H1 (cell line): ENCODE data around the gene ZRANB3. TPM values are rescaled to one million over a fixed set of nuclear protein-coding genes. Genes with fewer than 3 reads are reported as not detected.
A peak's percentile ranks its signal among the peaks of the same experiment; 100 is the strongest.
"Not testable (repeated sequence)": the region's sequence is repeated elsewhere in the genome, so short reads cannot be mapped to it uniquely, and the experiment has no call there.

Source experiments
- CTCF ChIA-PET: fragments of 300-600 bp; sonication (Branson Sonifier 250); formaldehyde crosslinking; loops from one replicate; lab custom pipeline; 2021; ENCODE audit not compliant: partially characterized antibody; lab: Charles Lee
- POLR2A ChIA-PET: fragments of 300-600 bp; sonication (Branson Sonifier 250); formaldehyde crosslinking; loops from one replicate; lab custom pipeline; 2021; ENCODE audit warnings: inconsistent platforms; ENCODE audit not compliant: partially characterized antibody; lab: Charles Lee
- DNase-seq, 2 experiments: peaks; one replicate each; pipeline versions ENCODE4 v3.0.0 to v3.0.0-alpha.2; 2010 to 2022; ENCODE audit warnings: low spot score in 2 of 2, low read depth in 1 of 2, mixed read lengths in 1 of 2
- FAIRE-seq: peaks from 2 replicates; lab custom pipeline; 2011; peaks lifted over from hg19 to GRCh38; lab: Jason Lieb, UNC
- H2AFZ ChIP-seq: 2 replicates; pipeline ENCODE4 v1.8.1; 2012; ENCODE audit warnings: low read length, inconsistent platforms
- H2AK5ac ChIP-seq: 2 replicates; pipeline ENCODE4 v1.6.1; 2013; ENCODE audit warnings: low read depth, low read length
- H2BK120ac ChIP-seq: replicated peaks from 2 replicates; pipeline ENCODE3; 2013; ENCODE audit warnings: low read depth, low read length, inconsistent platforms
- H2BK12ac ChIP-seq: 2 replicates; pipeline ENCODE4 v1.6.1; 2013; ENCODE audit warnings: low read depth, low read length
- H2BK15ac ChIP-seq: 2 replicates; pipeline ENCODE4 v1.6.1; 2013; ENCODE audit warnings: low read length
- H2BK20ac ChIP-seq: 2 replicates; pipeline ENCODE4 v1.6.1; 2013; ENCODE audit warnings: low read length
- H2BK5ac ChIP-seq: 2 replicates; pipeline ENCODE4 v1.6.1; 2013; ENCODE audit warnings: low read depth, low read length
- H3K14ac ChIP-seq: 2 replicates; pipeline ENCODE4 v1.6.1; 2013; ENCODE audit warnings: inconsistent platforms; ENCODE audit not compliant: insufficient read length
- H3K18ac ChIP-seq: 2 replicates; pipeline ENCODE4 v1.6.1; 2013; ENCODE audit warnings: low read length; ENCODE audit errors: extremely low read depth
- H3K23ac ChIP-seq: 2 replicates; pipeline ENCODE4 v1.6.1; 2013; ENCODE audit warnings: inconsistent platforms; ENCODE audit not compliant: insufficient read length
- H3K23me2 ChIP-seq: 2 replicates; pipeline ENCODE4 v1.6.1; 2013; ENCODE audit warnings: low read depth, low read length
- H3K27ac ChIP-seq: 2 replicates; pipeline ENCODE4 v1.6.1; 2011; ENCODE audit warnings: low read depth, low read length, inconsistent platforms
- H3K27me3 ChIP-seq, 4 experiments: replicated peaks in 1 of 4; 1 replicate in 1 of 4; 2 replicates in 3 of 4; pipeline versions ENCODE4 v1.6.1 to v1.8.1; 2011 to 2013; ENCODE audit warnings: low read length in 3 of 4, mild to moderate bottlenecking in 3 of 4, inconsistent platforms in 2 of 4, mixed read lengths in 2 of 4, moderate library complexity in 1 of 4; ENCODE audit not compliant: control insufficient read depth in 3 of 4, insufficient read depth in 3 of 4; ENCODE audit errors: extremely low read depth in 1 of 4
- H3K36me3 ChIP-seq, 4 experiments: 2 replicates each; pipeline versions ENCODE4 v1.6.1 to v1.8.1; 2011 to 2013; ENCODE audit warnings: mild to moderate bottlenecking in 4 of 4, low read length in 3 of 4, moderate library complexity in 2 of 4, control low read depth in 1 of 4, inconsistent platforms in 1 of 4; ENCODE audit not compliant: insufficient read depth in 4 of 4, control insufficient read depth in 2 of 4
- H3K4ac ChIP-seq: replicated peaks from 2 replicates; pipeline ENCODE3; 2013; ENCODE audit warnings: low read length, low read depth, mixed read lengths, inconsistent platforms; ENCODE audit not compliant: insufficient read length
- H3K4me1 ChIP-seq, 4 experiments: replicated peaks in 1 of 4; 1 replicate in 1 of 4; 2 replicates in 3 of 4; pipeline versions ENCODE4 v1.6.1 to v1.8.1; 2011 to 2013; ENCODE audit warnings: low read length in 3 of 4, inconsistent platforms in 2 of 4, mixed read lengths in 1 of 4; ENCODE audit not compliant: insufficient read depth in 4 of 4, control insufficient read depth in 3 of 4
- H3K4me2 ChIP-seq, 2 experiments: 2 replicates each; pipeline versions ENCODE4 v1.6.1 to v1.8.1; 2011 to 2013; ENCODE audit warnings: low read depth in 2 of 2, low read length in 2 of 2, control low read depth in 1 of 2, inconsistent platforms in 1 of 2, mild to moderate bottlenecking in 1 of 2; ENCODE audit not compliant: insufficient read depth in 1 of 2
- H3K4me3 ChIP-seq, 4 experiments: fragments of 200-600, 300-600 bp in 1 of 4; sonication (generic), shearing (Covaris generic), sonication (Bioruptor Twin) in 1 of 4; 2 replicates each; pipeline versions ENCODE4 v1.5.1 to v1.8.1; 2011 to 2016; ENCODE audit warnings: low read length in 4 of 4, low read depth in 3 of 4, control low read depth in 2 of 4, inconsistent platforms in 2 of 4, mild to moderate bottlenecking in 2 of 4, mixed read lengths in 1 of 4, moderate library complexity in 1 of 4; ENCODE audit not compliant: insufficient read depth in 2 of 4; ENCODE audit errors: extremely low read depth in 1 of 4
- H3K56ac ChIP-seq: replicated peaks from 2 replicates; pipeline ENCODE3; 2013; ENCODE audit warnings: low read depth, mild to moderate bottlenecking, mixed read lengths, low read length, inconsistent platforms; ENCODE audit not compliant: insufficient read length
- H3K79me1 ChIP-seq: 2 replicates; pipeline ENCODE4 v1.6.1; 2013; ENCODE audit warnings: low read depth, low read length, control low read depth
- H3K79me2 ChIP-seq, 2 experiments: 2 replicates each; pipeline versions ENCODE4 v1.6.1 to v1.8.1; 2012 to 2013; ENCODE audit warnings: low read length in 2 of 2, mild to moderate bottlenecking in 2 of 2, inconsistent platforms in 1 of 2; ENCODE audit not compliant: insufficient read depth in 2 of 2, control insufficient read depth in 1 of 2
- H3K9ac ChIP-seq, 4 experiments: replicated peaks in 1 of 4; 1 replicate in 1 of 4; 2 replicates in 3 of 4; pipeline versions ENCODE4 v1.6.1 to v1.8.1; 2011 to 2013; ENCODE audit warnings: low read depth in 3 of 4, low read length in 3 of 4, control low read depth in 2 of 4, mild to moderate bottlenecking in 2 of 4, moderate library complexity in 2 of 4, inconsistent platforms in 1 of 4; ENCODE audit errors: extremely low read depth in 1 of 4
- H3K9me3 ChIP-seq, 2 experiments: 2 replicates each; pipeline versions ENCODE4 v1.6.1 to v1.8.1; 2012 to 2013; ENCODE audit warnings: mild to moderate bottlenecking in 2 of 2, moderate library complexity in 2 of 2, control low read depth in 1 of 2, inconsistent platforms in 1 of 2, low read depth in 1 of 2, low read length in 1 of 2, mixed read lengths in 1 of 2; ENCODE audit not compliant: insufficient read depth in 2 of 2
- H4K20me1 ChIP-seq, 2 experiments: replicated peaks in 1 of 2; 2 replicates each; pipeline versions ENCODE3 to v1.8.1; 2011 to 2013; ENCODE audit warnings: inconsistent platforms in 2 of 2, low read length in 2 of 2, mild to moderate bottlenecking in 1 of 2; ENCODE audit not compliant: insufficient read depth in 2 of 2, control insufficient read depth in 1 of 2
- H4K5ac ChIP-seq: 2 replicates; pipeline ENCODE4 v1.6.1; 2013; ENCODE audit warnings: low read length, low read depth, mixed read lengths, inconsistent platforms; ENCODE audit not compliant: insufficient read length
- H4K8ac ChIP-seq: 2 replicates; pipeline ENCODE4 v1.8.0; 2013; ENCODE audit warnings: mild to moderate bottlenecking, moderate library complexity, low read length, inconsistent platforms; ENCODE audit not compliant: insufficient read depth; ENCODE audit errors: extremely low read depth
- H4K91ac ChIP-seq: replicated peaks from 2 replicates; pipeline ENCODE3; 2013; ENCODE audit warnings: low read length, mixed read lengths, inconsistent platforms; ENCODE audit not compliant: insufficient read length
- EP300 ChIP-seq, 2 experiments: IDR thresholded peaks; 1 replicate in 1 of 2; 2 replicates in 1 of 2; pipeline ENCODE4 v1.6.1; 2011 to 2012; ENCODE audit warnings: low read depth in 2 of 2, low read length in 2 of 2, mild to moderate bottlenecking in 2 of 2, borderline replicate concordance in 1 of 2, inconsistent platforms in 1 of 2, moderate library complexity in 1 of 2
- WGBS, 2 experiments: shearing (Covaris generic) in 1 of 2; methylation state at CpG; one replicate each; pipeline versions ENCODE4 v1.1.6 to v1.1.7; 2013 to 2015; ENCODE audit warnings: low lambda C conversion rate in 2 of 2, mixed read lengths in 2 of 2, inconsistent platforms in 1 of 2, low coverage in 1 of 2, missing lambda C conversion rate in 1 of 2; ENCODE audit not compliant: insufficient replicate concordance in 2 of 2, insufficient coverage in 1 of 2, insufficient read length in 1 of 2; ENCODE audit errors: extremely low coverage in 1 of 2, missing lambda C conversion rate in 1 of 2; 5-methylcytosine and 5-hydroxymethylcytosine counted together
- polyA plus RNA-seq, 7 experiments: library from polyadenylated mRNA; depleted of rRNA in 3 of 7; stranded (reverse) in 5 of 7; unstranded in 2 of 7; fragments of >200 nt in 5 of 7; fragments of 200-250 nt in 2 of 7; gene quantifications; 1 replicate in 5 of 7; 2 replicates in 1 of 7; 4 replicates in 1 of 7; pipeline versions ENCODE4 v1.2.1 to v1.2.3, GENCODE V29; 2011 to 2013; ENCODE audit warnings: missing spikeins in 2 of 7, mixed read lengths in 2 of 7
- total RNA-seq: library from RNA; stranded (reverse); fragmentation: NEBNext Ultra II Directional; extraction: Animal tissue kit (Norgen Biotek cat#: 25700); gene quantifications from 2 replicates; pipeline ENCODE4 v1.2.1, GENCODE V29; 2021

The ZRANB3 gene
- total and polyA plus RNA-seq, 2 of the 8 experiments (the other 6 are each of a cell fraction or from before 2014, with no cell fraction given) = 4.5 to 19.3 TPM

- H3K4ac ChIP-seq, H3K79me1 ChIP-seq, CTCF ChIA-PET, FAIRE-seq, H3K27ac ChIP-seq, H2BK20ac ChIP-seq, DNase-seq, H3K23me2 ChIP-seq, H3K27me3 ChIP-seq, H3K9ac ChIP-seq, H3K18ac ChIP-seq, H4K5ac ChIP-seq, H3K4me3 ChIP-seq, H3K4me1 ChIP-seq, H2AFZ ChIP-seq, H4K8ac ChIP-seq, H3K14ac ChIP-seq, H4K91ac ChIP-seq, H3K56ac ChIP-seq, H2AK5ac ChIP-seq, H3K23ac ChIP-seq, POLR2A ChIA-PET, H2BK12ac ChIP-seq, H3K79me2 ChIP-seq, H4K20me1 ChIP-seq, H2BK120ac ChIP-seq, H2BK15ac ChIP-seq, H2BK5ac ChIP-seq, H3K4me2 ChIP-seq: not testable (repeated sequence)
- WGBS, 2 experiments = 91% methylated on average over 7 of the region's 7 CpGs; no CpG with 5 or more reads in 1 of the 2 experiments
- Histone ChIP-seq H3K9me3 (peaks cover 8 to 16% of the 10 kb centered on the region in 2 experiments; a peak in 2 of 4 replicates), H3K36me3 (peaks cover 0 to 28% (median 13%) of the 10 kb centered on the region in 4 experiments; a peak in 3 of 8 replicates)
- TF ChIP-seq EP300 (IDR thresholded peaks at IDR 0.05; ENCODE audit: borderline replicate concordance in 1 of 2, low read depth in 2 of 2, low read length in 2 of 2) = peak in 1 of 2 experiments; percentile 66; a peak in 1 of 3 replicates
Measured at GRCh38 chr2:135498588-135498987, 32.4 kb downstream of the ZRANB3 start.
